ENCODE measurements around the gene XPNPEP3. TPM values are rescaled to one million over a fixed set of nuclear protein-coding genes. Genes with fewer than 3 reads are reported as not detected.

The XPNPEP3 gene
- total and polyA plus RNA-seq, 2 donors (not counting 3 experiments of a cell fraction or from before 2014, with no cell fraction given) = 12.3 to 21.2 TPM

DNA sequence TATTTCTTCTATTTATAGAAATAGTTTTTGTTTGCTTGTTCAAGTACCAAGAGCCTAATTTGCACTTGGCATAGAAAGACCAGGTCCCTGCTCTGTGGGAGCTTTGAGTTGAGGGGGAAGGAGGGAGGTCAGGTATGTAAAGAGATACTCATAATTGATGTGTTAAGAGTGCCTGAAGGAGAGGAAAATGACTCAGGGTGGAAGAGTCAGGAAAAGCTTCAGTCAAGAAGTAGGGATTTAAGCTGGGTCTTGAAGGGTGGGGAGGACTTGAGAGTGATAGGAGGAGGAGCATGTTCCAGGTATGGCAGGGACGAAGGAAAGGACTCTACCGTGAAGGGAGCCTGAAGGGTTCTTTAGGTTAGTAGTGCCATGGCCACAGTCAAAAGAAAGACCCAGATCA lies 103.2 kb downstream of the XPNPEP3 start:
- no peak overlapping the region for H3K4me2 ChIP-seq (ENCODE audit: insufficient read depth, low read length)
- intact Hi-C loops (cut with micrococcal nuclease) (no loop called here), dilution Hi-C loops (cut with MboI; ENCODE audit: extremely low pct_ligation_motif_present, low sequenced_read_pairs) (no loop called here)
- H3K9me3 ChIP-seq (replicated peaks; ENCODE audit: control insufficient read depth, insufficient read depth, low read length) = no peaks in the 10 kb centered on the region
- H4K20me1 ChIP-seq (replicated peaks; ENCODE audit: control insufficient read depth, extremely low read depth, insufficient read depth, low read length) = no peaks in the 10 kb centered on the region
- BruUV-seq (replicated peaks) = no TSS peak
- peaks cover 49% of the 10 kb centered on the region for H3K79me2 ChIP-seq (ENCODE audit: control insufficient read depth, insufficient read depth, low read length)
- H2AFZ ChIP-seq (ENCODE audit: low read depth, low read length) = no peak overlapping the region
- H3K27ac ChIP-seq (ENCODE audit: insufficient read depth, low read depth, low read length) = no peak overlapping the region
- H3K36me3 ChIP-seq (ENCODE audit: control insufficient read depth in 2 of 2, extremely low read depth in 1 of 2, insufficient read depth in 2 of 2, low read length in 2 of 2) = peaks cover 13 to 14% of the 10 kb centered on the region in 2 experiments
- CTCF ChIA-PET = interaction anchor here (2.0 kb wide), 1 partner anchor 13 kb away, joined by 5 read pairs; no protein-coding TSS in a partner anchor
- no peak overlapping the region for H3K9ac ChIP-seq (replicated peaks; ENCODE audit: extremely low read depth, insufficient read depth, low read length)
- no peak overlapping the region for H3K4me3 ChIP-seq (replicated peaks in 1 of 3; ENCODE audit: insufficient read depth in 1 of 3, low read depth in 1 of 3, low read length in 3 of 3)
- DNase-seq (ENCODE audit: low read depth, low spot score) (no peak), FAIRE-seq (no peak)
- H3K27me3 ChIP-seq (ENCODE audit: control insufficient read depth in 2 of 2, insufficient read depth in 2 of 2, low read length in 2 of 2) = no peaks in the 10 kb centered on the region
- H3K4me1 ChIP-seq (ENCODE audit: control insufficient read depth, extremely low read depth, insufficient read depth, low read length) = no peaks in the 10 kb centered on the region
- POLR2A ChIA-PET = interaction anchor here (0.6 to 0.9 kb wide), 2 partner anchors 8 to 14 kb away, joined by 3 to 4 read pairs; no protein-coding TSS in a partner anchor
- no peaks in the 10 kb centered on the region for H3K9me1 ChIP-seq (replicated peaks; ENCODE audit: control insufficient read depth, extremely low read depth, insufficient read depth, low read length)
- TF ChIP-seq FOS (IDR thresholded peaks at IDR 0.05; ENCODE audit: borderline replicate concordance, insufficient read depth, low read length) (no peak), POLR2A (IDR thresholded peaks at IDR 0.05; ENCODE audit: low read depth, low read length) (no peak), EZH2 (IDR thresholded peaks at IDR 0.05; ENCODE audit: borderline replicate concordance, low read depth, low read length, severe bottlenecking) (no peak), GATA2 (IDR thresholded peaks at IDR 0.05; ENCODE audit: insufficient read depth, insufficient read length, low read depth, low read length) (no peak), MYC (IDR thresholded peaks at IDR 0.05; ENCODE audit: low read depth, low read length) (no peak), POLR2AphosphoS5 (IDR thresholded peaks at IDR 0.05; ENCODE audit: insufficient read depth, low read depth, low read length) (no peak), JUN (IDR thresholded peaks at IDR 0.05; ENCODE audit: borderline replicate concordance, insufficient read depth, insufficient read length, low read depth) (no peak)
- TF ChIP-seq, protein P1, sequence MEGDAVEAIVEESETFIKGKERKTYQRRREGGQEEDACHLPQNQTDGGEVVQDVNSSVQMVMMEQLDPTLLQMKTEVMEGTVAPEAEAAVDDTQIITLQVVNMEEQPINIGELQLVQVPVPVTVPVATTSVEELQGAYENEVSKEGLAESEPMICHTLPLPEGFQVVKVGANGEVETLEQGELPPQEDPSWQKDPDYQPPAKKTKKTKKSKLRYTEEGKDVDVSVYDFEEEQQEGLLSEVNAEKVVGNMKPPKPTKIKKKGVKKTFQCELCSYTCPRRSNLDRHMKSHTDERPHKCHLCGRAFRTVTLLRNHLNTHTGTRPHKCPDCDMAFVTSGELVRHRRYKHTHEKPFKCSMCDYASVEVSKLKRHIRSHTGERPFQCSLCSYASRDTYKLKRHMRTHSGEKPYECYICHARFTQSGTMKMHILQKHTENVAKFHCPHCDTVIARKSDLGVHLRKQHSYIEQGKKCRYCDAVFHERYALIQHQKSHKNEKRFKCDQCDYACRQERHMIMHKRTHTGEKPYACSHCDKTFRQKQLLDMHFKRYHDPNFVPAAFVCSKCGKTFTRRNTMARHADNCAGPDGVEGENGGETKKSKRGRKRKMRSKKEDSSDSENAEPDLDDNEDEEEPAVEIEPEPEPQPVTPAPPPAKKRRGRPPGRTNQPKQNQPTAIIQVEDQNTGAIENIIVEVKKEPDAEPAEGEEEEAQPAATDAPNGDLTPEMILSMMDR (IDR thresholded peaks at IDR 0.05; ENCODE audit: extremely low read depth in 1 of 2, insufficient read depth in 1 of 2, low read depth in 1 of 2, low read length in 2 of 2) = no peak
- TF ChIP-seq, protein P2, sequence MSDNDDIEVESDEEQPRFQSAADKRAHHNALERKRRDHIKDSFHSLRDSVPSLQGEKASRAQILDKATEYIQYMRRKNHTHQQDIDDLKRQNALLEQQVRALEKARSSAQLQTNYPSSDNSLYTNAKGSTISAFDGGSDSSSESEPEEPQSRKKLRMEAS (IDR thresholded peaks at IDR 0.05; ENCODE audit: insufficient read depth, insufficient read length) = no peak
